ENCODE data around the gene NADK. TPM values are rescaled to one million over a fixed set of nuclear protein-coding genes. Genes with fewer than 3 reads are reported as not detected.
"Not testable (repeated sequence)": the region's sequence is repeated elsewhere in the genome, so short reads cannot be mapped to it uniquely, and the experiment has no call there.

Gene NADK
- total RNA-seq, 1 donor from 2014 or later = 68.1 TPM

- peak; percentile 98 for DNase-seq (ENCODE audit: low spot score)
- H3K27ac Mint-ChIP-seq (ENCODE audit: unreplicated experiment) = peak within 1 kb of the TSS; percentile 97
- H3K27me3 Mint-ChIP-seq (ENCODE audit: low read depth); H3K4me1 Mint-ChIP-seq (ENCODE audit: low read depth); H3K9me3 Mint-ChIP-seq (ENCODE audit: low read depth); H3K36me3 Mint-ChIP-seq (ENCODE audit: low read depth): not testable (repeated sequence)
- peak within 1 kb of the TSS; percentile 88 for H3K4me3 Mint-ChIP-seq (ENCODE audit: unreplicated experiment)
- TF ChIP-seq CTCF (IDR thresholded peaks at IDR 0.05) = peak; percentile 70
Measured at GRCh38 chr1:1724035-1724864, 54.0 kb downstream of the NADK start, which contains the start of gene CDK11A. Gene CDK11A, minus strand, starts transcription at chr1:1724357. Its CDS starts 1,539 bp downstream, at chr1:1722818.

GRCh38 chr1:1721201-1721600, 57.1 kb downstream of the NADK start:
- no peak for TF ChIP-seq CTCF (IDR thresholded peaks at IDR 0.05)
- peaks cover 5% of the 10 kb centered on the region for H3K4me1 Mint-ChIP-seq (ENCODE audit: low read depth)
- H3K9me3 Mint-ChIP-seq (ENCODE audit: low read depth) = no peaks in the 10 kb centered on the region
- H3K4me3 Mint-ChIP-seq (ENCODE audit: unreplicated experiment) = no peak overlapping the region
- H3K36me3 Mint-ChIP-seq (ENCODE audit: low read depth) = peaks cover 13% of the 10 kb centered on the region
- no peak overlapping the region for H3K27ac Mint-ChIP-seq (ENCODE audit: unreplicated experiment)
- no peaks in the 10 kb centered on the region for H3K27me3 Mint-ChIP-seq (ENCODE audit: low read depth)
- no peak for DNase-seq (ENCODE audit: low spot score)

- H3K27ac Mint-ChIP-seq (ENCODE audit: unreplicated experiment); H3K4me3 Mint-ChIP-seq (ENCODE audit: unreplicated experiment): not testable (repeated sequence)
Measured at GRCh38 chr1:1715109-1715883, 63.0 kb downstream of the NADK start.

GRCh38 chr1:1707897-1708296, 70.4 kb downstream of the NADK start:
- H3K27ac Mint-ChIP-seq (ENCODE audit: unreplicated experiment); DNase-seq (ENCODE audit: low spot score); H3K4me1 Mint-ChIP-seq (ENCODE audit: low read depth); H3K9me3 Mint-ChIP-seq (ENCODE audit: low read depth); H3K27me3 Mint-ChIP-seq (ENCODE audit: low read depth); H3K4me3 Mint-ChIP-seq (ENCODE audit: unreplicated experiment); H3K36me3 Mint-ChIP-seq (ENCODE audit: low read depth): not testable (repeated sequence)

More at GRCh38 chr1:1715109-1715883, 63.0 kb downstream of the NADK start:
- H3K4me1 Mint-ChIP-seq (ENCODE audit: low read depth); H3K9me3 Mint-ChIP-seq (ENCODE audit: low read depth); H3K27me3 Mint-ChIP-seq (ENCODE audit: low read depth); DNase-seq (ENCODE audit: low spot score): not testable (repeated sequence)
- H3K36me3 Mint-ChIP-seq (ENCODE audit: low read depth) = peaks cover 13% of the 10 kb centered on the region

- not testable (repeated sequence) for H3K4me1 Mint-ChIP-seq (ENCODE audit: low read depth); H3K27ac Mint-ChIP-seq (ENCODE audit: unreplicated experiment); H3K27me3 Mint-ChIP-seq (ENCODE audit: low read depth); DNase-seq (ENCODE audit: low spot score); H3K36me3 Mint-ChIP-seq (ENCODE audit: low read depth); H3K9me3 Mint-ChIP-seq (ENCODE audit: low read depth); H3K4me3 Mint-ChIP-seq (ENCODE audit: unreplicated experiment)
Measured at GRCh38 chr1:1707241-1707640, 71.0 kb downstream of the NADK start.

GRCh38 chr1:1705623-1706022, 72.6 kb downstream of the NADK start:
- not testable (repeated sequence) for H3K27me3 Mint-ChIP-seq (ENCODE audit: low read depth); H3K4me3 Mint-ChIP-seq (ENCODE audit: unreplicated experiment); DNase-seq (ENCODE audit: low spot score); H3K4me1 Mint-ChIP-seq (ENCODE audit: low read depth); H3K9me3 Mint-ChIP-seq (ENCODE audit: low read depth); H3K27ac Mint-ChIP-seq (ENCODE audit: unreplicated experiment); H3K36me3 Mint-ChIP-seq (ENCODE audit: low read depth)

- H3K4me3 Mint-ChIP-seq (ENCODE audit: unreplicated experiment); H3K27me3 Mint-ChIP-seq (ENCODE audit: low read depth): not testable (repeated sequence)
Measured at GRCh38 chr1:1704284-1704957, 73.8 kb downstream of the NADK start.

More at GRCh38 chr1:1704284-1704957, 73.8 kb downstream of the NADK start:
- not testable (repeated sequence) for H3K27ac Mint-ChIP-seq (ENCODE audit: unreplicated experiment); H3K4me1 Mint-ChIP-seq (ENCODE audit: low read depth); H3K36me3 Mint-ChIP-seq (ENCODE audit: low read depth); DNase-seq (ENCODE audit: low spot score); H3K9me3 Mint-ChIP-seq (ENCODE audit: low read depth)
